K562 treated with DMSO at 1 percent for 12 hours (cell line): ENCODE results near the gene RHPN2. TPM values are rescaled to one million over a fixed set of nuclear protein-coding genes. Genes with fewer than 3 reads are reported as not detected.

ENCODE experiments used
- total RNA-seq: library from RNA; unstranded; fragments of 300-600 nt; gene quantifications from 2 replicates; pipeline ENCODE4 v1.2.3, GENCODE V29; 2022; ENCODE audit not compliant: insufficient read depth

RHPN2 gene
- 2.6 and 9.1 TPM in 2 replicates for total RNA-seq

DNA sequence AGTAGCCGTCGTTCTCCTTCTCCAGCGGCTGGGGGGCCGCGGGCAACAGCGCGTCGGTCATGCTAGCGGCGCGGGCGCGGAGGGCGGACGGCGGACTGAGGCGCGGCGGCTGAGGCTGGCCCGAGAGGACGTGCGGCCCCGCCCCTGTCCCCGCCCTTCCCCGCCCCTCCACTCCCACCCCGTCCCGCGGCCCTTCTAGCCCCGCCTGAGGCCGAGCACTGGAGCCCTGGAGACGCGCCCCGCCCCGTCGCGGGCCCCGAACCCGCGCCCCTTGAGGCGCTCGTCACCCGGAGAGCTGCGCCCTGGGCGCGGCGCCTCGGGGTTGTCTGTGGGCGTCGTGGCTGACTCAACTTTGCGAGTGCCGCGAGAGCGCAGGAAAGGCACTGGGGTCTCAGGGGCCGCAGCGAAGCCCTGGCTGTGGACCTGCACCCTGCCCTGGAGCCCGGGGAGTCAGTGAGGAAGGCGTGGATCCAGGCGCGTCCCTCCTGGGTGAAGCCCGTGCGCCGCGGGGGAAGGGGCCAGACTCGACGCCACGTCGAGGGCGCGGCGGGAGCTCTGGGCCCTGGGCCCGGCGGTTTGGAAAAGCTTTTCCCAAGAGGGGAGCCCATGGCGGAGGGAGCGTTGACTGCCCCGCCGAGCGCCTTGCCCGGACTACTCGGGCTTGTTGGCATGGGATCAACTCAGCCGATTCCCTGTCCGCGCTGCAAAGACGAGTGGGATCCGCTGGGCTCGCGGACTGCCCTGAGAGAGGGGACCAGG is at the start of gene RHPN2:
Gene RHPN2 (minus strand): TSS at position 97 of the 759 bp plus-strand sequence. CDS start 36 bp downstream, at position 61.

DNA sequence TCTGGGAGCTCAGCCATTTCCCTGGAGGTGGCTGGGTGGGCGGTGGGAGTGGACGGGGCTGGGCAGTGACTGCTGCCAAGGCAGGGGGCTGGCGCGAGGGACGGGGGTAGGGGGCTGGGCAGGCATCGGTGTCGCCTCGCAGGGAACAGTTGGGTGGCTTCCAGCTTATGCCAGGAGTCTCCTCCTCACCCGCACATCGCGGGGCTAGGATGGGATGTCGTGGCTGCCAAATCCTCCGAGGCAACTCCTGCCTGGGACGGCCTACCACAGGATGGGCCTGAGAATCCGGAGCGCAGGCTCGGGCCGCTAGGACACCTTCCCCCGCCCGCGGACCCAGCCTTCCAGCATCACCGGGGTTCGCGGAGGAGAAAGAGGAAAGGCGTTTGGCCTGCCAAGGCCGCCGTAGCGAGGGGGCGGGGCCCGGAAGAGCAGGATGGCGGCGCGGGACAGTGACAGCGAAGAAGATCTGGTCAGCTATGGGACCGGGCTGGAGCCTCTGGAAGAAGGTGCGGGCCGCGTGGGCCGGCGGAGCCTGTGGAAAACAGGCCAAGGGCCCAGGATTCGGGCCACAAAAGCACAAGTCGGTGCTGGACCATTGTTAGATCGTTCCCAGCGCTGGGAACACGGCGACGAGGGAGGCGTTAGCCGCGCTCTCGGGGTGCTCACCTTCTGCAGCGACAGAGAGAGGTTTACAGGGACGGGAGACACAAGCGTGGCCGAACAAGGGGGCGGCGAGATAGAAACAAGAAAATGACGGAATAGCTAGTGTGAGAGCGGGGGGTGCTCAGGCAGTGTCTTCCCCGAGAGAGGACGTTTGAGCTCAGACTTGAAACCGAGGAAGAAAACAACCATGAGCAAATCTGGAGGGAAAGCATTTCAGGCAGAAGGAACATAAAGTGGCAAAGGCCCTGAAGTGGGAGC is 16.3 kb upstream of the RHPN2 start, which contains the start of gene GPATCH1:
Gene GPATCH1 (plus strand): TSS at position 421 of the 921 bp plus-strand sequence. CDS start 13 bp downstream, at position 434.

DNA sequence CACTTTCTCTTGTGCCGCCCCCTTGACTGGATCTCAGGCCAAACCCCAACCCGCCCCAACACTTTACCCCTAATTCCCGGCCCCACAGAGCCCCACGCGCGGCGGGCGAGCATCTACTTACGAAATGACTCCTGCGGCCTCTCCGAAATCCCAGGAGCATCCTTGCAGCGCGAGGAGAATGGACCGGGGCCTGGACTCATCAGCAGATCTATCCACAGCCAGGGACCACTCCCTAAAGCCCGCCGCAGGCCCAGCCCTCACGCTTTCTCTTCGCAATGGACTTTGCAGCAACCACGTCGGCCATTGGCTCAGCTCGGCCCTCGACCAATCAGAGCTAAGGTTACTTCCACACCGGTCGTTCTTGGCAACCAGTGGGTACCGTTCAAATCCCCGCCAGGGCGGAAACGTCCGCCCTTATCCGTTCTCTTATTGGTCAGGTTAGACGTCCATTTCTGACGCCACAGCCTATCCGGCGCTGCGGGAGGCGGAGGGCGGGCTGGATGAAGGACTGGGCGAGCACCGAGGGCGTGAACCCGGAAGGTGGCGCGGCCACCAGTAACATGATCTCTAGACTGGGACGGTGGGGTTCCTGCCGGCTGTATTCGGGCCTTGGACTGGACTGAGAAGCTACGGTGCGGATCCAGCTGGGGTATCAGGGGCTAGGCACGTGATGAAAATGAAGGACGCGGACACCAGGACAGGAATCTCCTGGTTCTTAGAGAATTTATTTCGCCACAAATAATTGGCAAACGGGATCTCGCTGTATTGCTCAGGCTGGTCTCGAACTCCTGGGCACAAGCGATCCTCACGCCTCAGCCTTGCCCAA is 92.8 kb downstream of the RHPN2 start, which contains the start of the genes CEP89 and FAAP24:
Gene CEP89 (minus strand): TSS at position 244 of the 826 bp plus-strand sequence. CDS start 84 bp downstream, at position 160.
Gene FAAP24 (plus strand): TSS at position 528 of the 826 bp plus-strand sequence. CDS start 955 bp downstream, outside the sequence.

Other genes starting within 250 kb of the RHPN2 start
- gene SLC7A9, start 195.1 kb downstream of the RHPN2 start, total RNA-seq = not detected in 2 replicates
- 8.5 and 13.1 TPM in 2 replicates for gene CEP89, start 92.9 kb downstream of the RHPN2 start, total RNA-seq
- gene FAAP24, start 92.6 kb downstream of the RHPN2 start, total RNA-seq = 9.2 and 15.8 TPM in 2 replicates
- 3.0 and 8.0 TPM in 2 replicates for gene GPATCH1, start 16.3 kb upstream of the RHPN2 start, total RNA-seq
- not detected in 2 replicates for gene WDR88, start 67.2 kb upstream of the RHPN2 start, total RNA-seq
- gene LRP3, start 129.4 kb upstream of the RHPN2 start, total RNA-seq = not detected in 2 replicates
- gene SLC7A10, start 161.0 kb upstream of the RHPN2 start, total RNA-seq = not detected in 2 replicates
- gene CEBPA, start 237.6 kb upstream of the RHPN2 start, total RNA-seq = 1.00 and 1.1 TPM in 2 replicates